Inflammatory macrophage treated with lipopolysaccharide for 1 hour (primary cell): ENCODE data around the gene FOCAD.
A peak's percentile ranks its signal among the peaks of the same experiment; 100 is the strongest.

Experiments used
- DNase-seq, 2 donors: peaks; one replicate each; pipeline ENCODE4 v3.0.0-alpha.2; 2020 to 2022

Gene FOCAD

GRCh38 chr9:20732118-20732517 is 48.1 kb downstream of the FOCAD start:
- no peak for DNase-seq

- DNase-seq: no peak
Measured at GRCh38 chr9:20734275-20734674, 50.2 kb downstream of the FOCAD start.

GRCh38 chr9:20740304-20740703 is 56.2 kb downstream of the FOCAD start:
- DNase-seq: no peak

- DNase-seq: no peak
Measured at GRCh38 chr9:20740929-20741582, 57.0 kb downstream of the FOCAD start.

GRCh38 chr9:20742833-20743232 is 58.8 kb downstream of the FOCAD start:
- DNase-seq: no peak

- peak; percentile 46 to 70 for DNase-seq
Measured at GRCh38 chr9:20744036-20744630, 60.1 kb downstream of the FOCAD start.

GRCh38 chr9:20746967-20747366 is 62.9 kb downstream of the FOCAD start:
- DNase-seq: no peak

GRCh38 chr9:20749496-20750198 is 65.6 kb downstream of the FOCAD start:
- no peak for DNase-seq

- DNase-seq: no peak
Measured at GRCh38 chr9:20753761-20754160, 69.7 kb downstream of the FOCAD start.

GRCh38 chr9:20754556-20754955 is 70.5 kb downstream of the FOCAD start:
- DNase-seq: no peak

- DNase-seq: no peak
Measured at GRCh38 chr9:20760246-20760891, 76.3 kb downstream of the FOCAD start.

- DNase-seq: no peak
Measured at GRCh38 chr9:20770947-20771346, 86.9 kb downstream of the FOCAD start.

- DNase-seq: no peak
Measured at GRCh38 chr9:20771729-20772128, 87.7 kb downstream of the FOCAD start.

- no peak for DNase-seq
Measured at GRCh38 chr9:20775683-20776082, 91.6 kb downstream of the FOCAD start.

GRCh38 chr9:20781092-20781491 is 97.0 kb downstream of the FOCAD start:
- no peak for DNase-seq

- DNase-seq: no peak
Measured at GRCh38 chr9:20782289-20782688, 98.2 kb downstream of the FOCAD start.

- no peak for DNase-seq
Measured at GRCh38 chr9:20783057-20784038, 99.3 kb downstream of the FOCAD start.

GRCh38 chr9:20784196-20784595 is 100.1 kb downstream of the FOCAD start:
- DNase-seq: no peak

- DNase-seq: no peak
Measured at GRCh38 chr9:20786807-20787206, 102.7 kb downstream of the FOCAD start.

GRCh38 chr9:20788526-20789451 is 104.7 kb downstream of the FOCAD start:
- DNase-seq: no peak

- no peak for DNase-seq
Measured at GRCh38 chr9:20790721-20791120, 106.7 kb downstream of the FOCAD start.
